ENCODE data around the gene BCAR1. TPM values are rescaled to one million over a fixed set of nuclear protein-coding genes. Genes with fewer than 3 reads are reported as not detected.
"Not testable (repeated sequence)": the region's sequence is repeated elsewhere in the genome, so short reads cannot be mapped to it uniquely, and the experiment has no call there.

The BCAR1 gene
- total RNA-seq, 4 donors from 2014 or later = 30.1 to 98.0 (median 38.0) TPM

DNA sequence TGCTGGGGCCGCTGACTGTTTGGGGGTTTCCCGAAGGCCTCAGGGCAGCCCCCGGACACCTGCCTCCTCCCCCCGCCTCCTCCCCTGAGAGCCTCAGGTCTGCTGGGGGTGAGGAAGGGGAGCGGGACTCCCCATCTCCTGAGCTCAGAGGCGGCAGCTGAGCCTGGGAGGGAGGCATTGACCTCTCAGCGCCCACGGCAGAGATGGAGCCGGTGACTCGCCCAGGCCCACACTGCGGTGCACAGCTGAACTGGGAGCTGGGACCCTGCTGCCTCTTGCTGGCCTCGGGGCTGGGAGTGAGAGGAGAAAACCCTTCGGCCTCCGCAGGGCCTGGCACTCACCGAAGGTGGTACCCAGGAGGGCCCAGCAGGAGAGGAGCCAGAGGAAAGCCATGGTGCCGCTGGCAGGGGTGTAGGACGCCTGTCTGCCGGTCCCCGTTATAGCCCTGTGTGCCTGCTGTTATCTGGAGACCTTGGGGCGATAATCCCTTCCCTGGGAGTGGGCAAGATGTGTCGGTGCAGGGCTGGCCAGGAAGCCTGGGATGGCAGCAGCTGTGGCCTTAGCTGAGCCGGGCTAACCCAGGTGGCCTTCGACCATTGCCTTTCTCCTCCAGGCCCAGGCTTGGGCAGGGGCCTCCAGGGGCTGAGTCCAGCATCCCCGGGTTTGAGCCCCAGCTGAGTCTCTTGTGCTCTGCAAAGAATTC, 44.5 kb downstream of the BCAR1 start, which contains the start of gene CTRB2:
Gene CTRB2 (minus strand): TSS at position 413 of the 703 bp plus-strand sequence. CDS start 20 bp downstream, at position 393.
- DNase-seq (ENCODE audit: low spot score) (no peak), ATAC-seq (ENCODE audit: low FRiP score) (peak; percentile 10)
- TF ChIP-seq, protein P1, sequence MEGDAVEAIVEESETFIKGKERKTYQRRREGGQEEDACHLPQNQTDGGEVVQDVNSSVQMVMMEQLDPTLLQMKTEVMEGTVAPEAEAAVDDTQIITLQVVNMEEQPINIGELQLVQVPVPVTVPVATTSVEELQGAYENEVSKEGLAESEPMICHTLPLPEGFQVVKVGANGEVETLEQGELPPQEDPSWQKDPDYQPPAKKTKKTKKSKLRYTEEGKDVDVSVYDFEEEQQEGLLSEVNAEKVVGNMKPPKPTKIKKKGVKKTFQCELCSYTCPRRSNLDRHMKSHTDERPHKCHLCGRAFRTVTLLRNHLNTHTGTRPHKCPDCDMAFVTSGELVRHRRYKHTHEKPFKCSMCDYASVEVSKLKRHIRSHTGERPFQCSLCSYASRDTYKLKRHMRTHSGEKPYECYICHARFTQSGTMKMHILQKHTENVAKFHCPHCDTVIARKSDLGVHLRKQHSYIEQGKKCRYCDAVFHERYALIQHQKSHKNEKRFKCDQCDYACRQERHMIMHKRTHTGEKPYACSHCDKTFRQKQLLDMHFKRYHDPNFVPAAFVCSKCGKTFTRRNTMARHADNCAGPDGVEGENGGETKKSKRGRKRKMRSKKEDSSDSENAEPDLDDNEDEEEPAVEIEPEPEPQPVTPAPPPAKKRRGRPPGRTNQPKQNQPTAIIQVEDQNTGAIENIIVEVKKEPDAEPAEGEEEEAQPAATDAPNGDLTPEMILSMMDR (IDR thresholded peaks at IDR 0.05) = no peak

DNA sequence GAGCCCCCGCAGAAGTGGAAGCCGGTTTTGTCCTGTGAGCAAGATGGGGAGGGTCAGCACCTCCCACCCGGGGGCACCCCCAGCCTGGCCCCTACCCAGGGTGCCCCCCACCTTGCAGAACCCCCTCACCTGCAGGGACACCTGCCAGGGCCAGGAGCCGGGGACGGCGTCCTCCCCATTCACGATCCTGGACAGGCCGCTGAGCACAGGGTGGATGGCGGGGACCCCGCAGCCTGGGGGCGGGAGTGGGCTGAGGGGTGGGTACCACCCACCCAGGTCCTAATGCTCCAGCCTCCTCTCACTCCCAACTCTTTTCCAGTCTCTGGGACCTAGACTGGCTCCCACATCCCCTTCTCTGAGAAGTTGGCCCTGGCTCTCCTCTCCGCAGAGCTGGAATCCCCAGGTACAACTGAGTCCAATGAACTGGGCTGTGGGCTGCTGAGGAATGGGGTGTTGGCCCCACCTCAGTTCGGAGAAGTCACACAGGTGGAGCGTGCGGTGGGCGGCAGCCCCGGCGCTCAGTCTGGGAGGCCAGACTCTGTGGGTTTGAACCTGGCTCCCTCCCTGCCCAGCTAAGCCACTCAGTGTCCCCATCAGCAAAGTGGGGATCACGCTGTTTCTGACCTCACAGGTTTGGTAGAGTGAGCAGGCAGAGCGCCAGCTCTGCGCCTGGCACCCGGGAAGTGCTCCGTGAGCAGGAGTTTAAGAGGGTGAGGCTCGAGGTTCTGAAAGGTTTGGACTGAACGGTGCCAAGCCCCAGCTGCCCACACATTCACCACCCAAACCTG, 45.3 kb downstream of the BCAR1 start:
- DNase-seq (ENCODE audit: low spot score) = not testable (repeated sequence)
- peak; percentile 7 for ATAC-seq (ENCODE audit: low FRiP score)

DNA sequence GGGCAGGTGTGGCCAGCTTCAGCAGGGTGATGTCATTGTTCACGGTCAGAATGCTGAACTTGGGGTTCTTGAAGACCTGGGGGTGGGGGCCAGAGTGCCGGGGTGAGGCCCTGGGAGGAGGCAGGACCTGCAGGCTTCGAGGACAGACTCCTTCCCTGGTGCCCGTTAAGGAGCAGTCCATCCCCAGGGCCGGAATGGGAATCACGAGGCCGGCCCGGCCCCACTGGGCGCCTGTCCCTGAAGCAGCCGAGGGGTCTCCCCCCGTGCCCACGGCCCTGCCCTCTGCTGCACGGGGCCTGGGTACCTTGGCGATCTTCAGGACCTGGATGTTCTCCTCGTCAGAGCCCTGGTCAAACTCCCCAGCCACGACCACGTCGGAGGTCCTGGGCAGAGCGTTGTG, 46.0 kb downstream of the BCAR1 start:
- not testable (repeated sequence) for ATAC-seq (ENCODE audit: low FRiP score); DNase-seq (ENCODE audit: low spot score)

DNA sequence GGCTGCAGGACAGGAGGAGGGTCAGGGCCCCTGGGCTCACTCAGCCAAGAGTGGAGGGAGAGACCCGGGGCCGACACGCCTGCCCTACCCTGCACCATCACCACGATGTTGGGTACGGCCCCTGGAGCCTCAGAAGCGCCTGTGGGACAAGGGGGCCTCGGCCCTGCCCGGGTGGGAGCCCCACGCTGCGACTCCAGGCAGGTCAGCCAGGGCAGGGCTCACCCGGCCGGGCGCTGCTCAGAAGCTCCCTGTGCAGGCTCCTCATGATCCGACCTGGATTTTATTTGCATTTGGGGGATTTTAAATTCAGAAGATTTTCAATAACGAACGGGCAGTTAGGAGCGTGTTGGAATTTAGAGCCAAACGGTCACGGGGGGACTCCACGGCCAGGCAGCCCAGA, 46.5 kb downstream of the BCAR1 start:
- DNase-seq (ENCODE audit: low spot score); ATAC-seq (ENCODE audit: low FRiP score): not testable (repeated sequence)

DNA sequence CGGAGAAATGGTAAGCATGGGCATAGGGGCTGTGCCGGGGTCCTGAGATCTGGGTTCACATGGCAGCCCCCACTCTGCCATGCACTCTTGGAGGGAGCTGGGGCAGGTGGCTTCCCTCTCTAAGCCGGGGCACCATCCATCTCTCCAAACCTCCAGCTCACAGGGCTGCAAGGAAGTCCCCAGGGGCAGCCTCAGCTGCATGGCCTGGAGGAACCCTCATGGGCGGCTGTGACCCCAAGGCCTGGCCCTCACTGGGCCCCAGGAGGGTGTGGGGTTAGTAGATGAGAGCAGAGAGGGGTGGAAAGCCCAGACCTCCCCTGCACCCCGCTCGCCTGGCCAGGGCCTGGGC, 47.0 kb downstream of the BCAR1 start:
- no peak for ATAC-seq (ENCODE audit: low FRiP score)
- no peak for DNase-seq (ENCODE audit: low spot score)

DNA sequence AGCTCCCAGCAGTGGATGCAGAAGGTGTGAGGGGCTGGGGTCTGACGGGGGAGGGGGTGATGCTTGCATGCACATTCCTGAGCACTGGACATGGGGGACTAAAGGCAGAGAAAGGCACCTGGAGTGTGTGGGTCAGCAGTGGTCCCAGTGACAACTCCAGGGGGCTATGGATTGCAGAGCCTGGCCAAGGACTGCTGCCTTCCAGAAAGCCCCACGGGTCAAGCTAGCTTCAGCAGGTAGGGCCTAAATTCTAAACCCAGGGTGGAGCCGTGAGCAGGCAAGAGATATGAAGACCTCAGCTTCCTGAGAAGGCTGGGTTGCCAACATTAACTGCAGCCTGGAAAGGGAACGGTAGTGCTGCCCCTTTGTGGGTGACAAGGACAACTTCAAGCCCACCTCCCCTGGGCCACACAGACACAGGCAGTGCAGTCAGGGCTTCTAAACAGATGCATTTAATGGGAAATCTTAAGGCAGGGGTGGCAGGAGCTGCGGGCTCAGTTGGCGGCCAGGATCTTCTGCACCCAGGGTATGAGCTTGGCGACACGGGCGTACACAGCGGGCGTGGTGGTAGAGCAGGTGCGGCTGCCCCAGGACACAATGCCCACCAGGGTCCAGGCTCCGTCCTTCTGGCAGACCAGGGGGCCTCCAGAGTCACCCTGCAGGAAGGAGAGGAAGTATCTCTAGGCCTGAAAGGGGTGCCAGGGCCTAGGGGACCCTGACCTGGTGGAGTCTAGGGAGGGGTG, 47.6 kb downstream of the BCAR1 start:
- DNase-seq (ENCODE audit: low spot score) (no peak), ATAC-seq (ENCODE audit: low FRiP score) (no peak)

More for the DNA sequence above, 47.0 kb downstream of the BCAR1 start:
- TF ChIP-seq, protein P1 (IDR thresholded peaks at IDR 0.05) = no peak

DNA sequence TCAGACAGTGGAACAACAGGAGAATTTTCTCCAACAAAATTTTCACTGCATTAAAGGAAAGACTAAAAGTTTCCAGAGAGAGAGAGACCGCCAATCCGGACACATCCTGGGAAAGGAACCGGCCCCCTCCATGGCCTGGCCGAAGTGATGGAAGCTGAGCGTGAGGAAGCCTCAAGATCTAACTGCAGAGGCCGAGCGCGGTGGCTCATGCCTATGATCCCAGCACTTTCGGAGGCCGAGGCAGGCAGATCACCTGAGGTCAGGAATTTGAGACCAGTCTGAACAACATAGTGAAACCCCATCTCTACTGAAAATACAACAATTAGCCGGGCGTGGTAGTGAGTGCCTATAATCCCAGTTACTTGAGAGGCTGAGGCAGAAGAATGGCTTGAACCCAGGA, 48.3 kb downstream of the BCAR1 start:
- no peak for ATAC-seq (ENCODE audit: low FRiP score)
- TF ChIP-seq, protein P1 (IDR thresholded peaks at IDR 0.05) = no peak
- no peak for DNase-seq (ENCODE audit: low spot score)

More for the DNA sequence above, 47.6 kb downstream of the BCAR1 start:
- TF ChIP-seq, protein P1 (IDR thresholded peaks at IDR 0.05) = no peak

DNA sequence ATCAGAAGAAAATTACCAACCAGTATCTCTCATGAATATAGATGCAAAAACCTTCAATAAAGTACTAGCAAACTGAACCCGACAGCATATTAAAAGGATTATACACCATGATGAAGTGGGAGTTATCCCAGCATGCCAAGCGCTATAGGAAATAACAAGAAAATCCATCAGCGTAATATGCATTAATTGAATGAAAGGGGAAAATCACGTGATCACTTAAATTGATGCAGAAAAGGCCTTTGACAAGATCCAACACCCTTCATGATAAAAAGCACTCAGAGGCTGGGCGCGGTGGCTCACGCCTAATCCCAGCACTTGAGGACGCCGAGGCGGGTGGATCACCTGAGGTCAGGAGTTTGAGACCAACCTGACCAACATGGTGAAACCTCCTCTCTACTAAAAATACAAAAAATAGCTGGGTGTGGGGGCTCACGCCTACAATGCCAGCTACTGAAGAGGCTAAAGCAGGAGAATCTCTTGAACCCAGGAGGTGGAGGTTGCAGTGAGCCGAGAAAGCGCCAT, 49.3 kb downstream of the BCAR1 start:
- ATAC-seq (ENCODE audit: low FRiP score) (no peak), DNase-seq (ENCODE audit: low spot score) (no peak)
- TF ChIP-seq, protein P1 (IDR thresholded peaks at IDR 0.05) = no peak

Data from omental fat pad (tissue), 4 donors.